GM19397 (cell line): Measurements from ENCODE around the gene MED13.
"Not testable (repeated sequence)": the region's sequence is repeated elsewhere in the genome, so short reads cannot be mapped to it uniquely, and the experiment has no call there.

Experiments
- ATAC-seq: cut with Tn5 transposase; IDR thresholded peaks from one replicate; pipeline ENCODE4 v1.9.1; 2021; ENCODE audit warnings: mild to moderate bottlenecking, moderate library complexity; ENCODE audit not compliant: unreplicated experiment

Gene MED13

DNA sequence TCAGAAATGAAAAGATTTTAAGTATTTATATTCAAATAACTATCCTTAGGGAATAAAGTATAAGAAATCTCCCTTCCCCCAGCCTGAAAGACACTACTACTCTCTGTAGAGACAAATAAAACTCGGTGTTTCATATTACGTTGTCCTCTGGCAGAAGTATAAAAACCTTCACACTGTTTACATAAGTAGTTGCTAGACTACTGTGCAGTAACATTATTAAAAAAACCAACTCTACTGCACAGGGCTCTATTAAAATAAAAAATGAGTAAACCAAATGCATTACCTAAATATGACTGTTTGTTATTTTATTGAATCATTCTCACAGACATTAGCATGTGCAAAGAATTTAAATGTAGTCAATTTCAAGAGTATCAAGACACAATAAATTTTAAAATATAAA, 67.4 kb downstream of the MED13 start:
- no peak for ATAC-seq

DNA sequence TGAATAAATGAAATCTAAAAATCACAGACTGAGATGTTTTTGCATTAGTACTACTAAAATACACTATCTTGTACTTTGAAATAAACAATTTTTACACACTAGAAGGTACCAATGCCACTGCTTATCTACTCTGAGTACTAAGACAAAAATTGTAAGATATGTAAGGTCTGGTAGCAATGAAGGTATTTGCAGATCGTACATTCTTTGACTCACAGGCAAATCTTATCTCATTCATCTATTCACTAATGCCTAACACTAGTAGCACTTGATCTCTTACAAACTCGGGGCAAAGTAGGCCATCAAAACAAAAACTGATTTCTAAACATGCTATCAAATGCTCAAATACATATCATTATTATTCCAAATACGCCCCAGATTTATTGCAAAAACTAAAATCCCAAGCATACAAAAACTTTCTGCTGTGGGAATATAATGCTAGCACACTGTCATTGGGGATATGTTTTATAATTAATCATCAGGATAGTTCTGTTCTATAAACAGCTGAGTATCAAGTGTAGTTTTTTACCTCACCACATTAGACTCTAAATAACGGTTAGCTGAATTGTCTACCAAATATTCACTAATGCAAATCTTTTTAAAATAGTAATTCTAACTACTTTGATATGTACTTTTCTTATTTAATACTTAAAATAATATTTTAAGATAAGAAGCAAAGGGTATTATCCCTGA, 68.0 kb downstream of the MED13 start:
- no peak for ATAC-seq

- no peak for ATAC-seq
These were observed 75.6 kb downstream of the MED13 start for GRCh38 chr17:61989509-61989908.

DNA sequence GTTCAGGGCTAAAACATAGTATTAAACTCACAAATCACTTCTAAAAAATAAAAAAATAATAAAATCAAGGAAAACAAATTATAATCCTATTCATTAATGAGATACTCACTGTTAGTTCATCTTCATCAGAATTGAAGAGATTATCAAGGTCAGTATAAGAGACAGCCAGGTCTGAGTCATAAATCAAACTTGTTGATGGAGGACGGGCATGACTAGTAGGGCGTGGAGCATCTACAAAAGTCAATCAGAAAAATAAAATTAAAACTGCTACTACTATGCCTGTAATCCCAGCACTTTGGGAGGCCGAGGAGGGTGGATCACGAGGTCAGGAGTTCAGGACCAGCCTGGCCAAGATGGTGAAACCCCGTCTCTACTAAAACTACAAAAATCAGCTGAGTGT, 78.2 kb downstream of the MED13 start:
- ATAC-seq: no peak

DNA sequence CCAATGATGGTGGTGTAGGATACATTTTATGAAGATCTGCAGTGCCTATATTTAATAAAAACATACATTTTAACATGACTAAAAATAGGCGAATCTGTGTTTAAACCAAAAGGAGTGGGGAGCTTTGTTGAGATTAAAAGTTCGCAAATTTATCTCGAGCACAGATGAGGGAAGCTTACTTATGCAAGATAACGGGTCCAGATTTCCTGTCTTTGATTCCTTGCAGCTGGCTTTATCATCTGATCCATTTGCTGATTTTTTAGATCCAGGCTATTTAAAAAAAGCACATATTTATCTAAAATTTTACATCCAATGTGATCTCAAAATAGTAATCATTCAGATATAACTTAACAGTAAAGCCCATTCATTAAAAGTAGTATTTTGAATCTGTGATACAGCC, 80.3 kb downstream of the MED13 start:
- no peak for ATAC-seq

- ATAC-seq: no peak
These were observed 83.8 kb downstream of the MED13 start for GRCh38 chr17:61981323-61981722.

DNA sequence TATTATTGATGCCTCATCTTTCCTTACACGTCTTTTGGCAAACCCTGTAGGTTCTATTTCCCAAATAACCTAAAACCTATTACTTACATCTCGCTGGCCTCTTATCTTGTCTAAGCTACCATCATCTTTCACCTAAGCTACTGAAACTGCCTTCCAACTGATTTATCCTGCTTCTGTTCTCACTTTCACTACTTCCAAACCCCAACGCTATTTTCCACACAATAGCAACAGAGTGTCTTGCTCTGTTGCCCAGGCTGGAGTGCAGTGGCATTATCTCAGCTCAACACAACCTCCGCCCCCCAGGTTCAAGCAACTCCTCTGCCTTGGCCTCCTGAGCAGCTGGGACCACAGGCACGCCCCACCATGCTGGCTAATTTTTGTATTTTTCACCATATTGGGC, 84.5 kb downstream of the MED13 start:
- no peak for ATAC-seq

- no peak for ATAC-seq
These were observed 91.0 kb downstream of the MED13 start for GRCh38 chr17:61974115-61974514.

DNA sequence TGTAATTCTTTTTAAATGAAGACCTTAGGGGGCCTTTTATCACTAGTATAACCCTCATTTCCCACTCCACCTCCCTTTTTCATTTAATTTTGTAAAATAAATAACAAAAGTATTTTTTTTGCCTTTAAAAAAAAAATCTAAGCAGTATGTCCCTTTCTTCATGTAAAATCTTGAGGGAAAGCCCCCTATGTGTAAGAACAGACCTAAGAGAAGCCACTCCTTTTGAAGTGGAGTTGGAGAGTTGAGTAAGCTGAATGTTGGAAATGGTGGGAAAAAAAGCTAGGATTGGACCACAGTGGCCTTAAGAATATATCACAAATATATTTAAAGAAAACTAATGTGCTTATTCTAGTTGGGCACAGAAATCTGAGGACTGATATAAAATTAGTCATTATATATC, 92.8 kb downstream of the MED13 start:
- no peak for ATAC-seq

- ATAC-seq: no peak
These were observed 95.0 kb downstream of the MED13 start for GRCh38 chr17:61970030-61970429.

- ATAC-seq: no peak
These were observed 96.3 kb downstream of the MED13 start for GRCh38 chr17:61968757-61969156.

- ATAC-seq: no peak
These were observed 97.3 kb downstream of the MED13 start for GRCh38 chr17:61967729-61968128.

GRCh38 chr17:61966191-61966590, 98.9 kb downstream of the MED13 start:
- ATAC-seq: no peak

DNA sequence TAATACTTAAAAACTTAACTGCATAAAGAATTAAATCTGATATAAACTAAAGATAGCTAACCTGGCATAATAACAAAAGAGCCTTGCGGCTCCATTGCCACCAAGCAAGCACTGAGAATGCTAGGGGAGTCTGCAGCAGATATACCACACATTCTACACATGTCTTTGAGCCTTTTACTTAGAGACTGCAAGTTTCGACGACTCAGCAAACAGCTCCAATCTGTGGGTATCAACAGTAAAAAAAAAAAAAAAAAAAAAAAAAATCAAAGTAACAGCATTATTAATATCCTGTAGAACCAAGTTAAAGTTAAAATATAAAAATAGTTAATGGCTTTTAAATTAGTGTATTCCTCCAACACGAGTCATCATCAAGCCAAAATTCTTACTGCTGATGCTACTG, 109.5 kb downstream of the MED13 start:
- no peak for ATAC-seq

- no peak for ATAC-seq
These were observed 117.6 kb downstream of the MED13 start for GRCh38 chr17:61947367-61948078.

DNA sequence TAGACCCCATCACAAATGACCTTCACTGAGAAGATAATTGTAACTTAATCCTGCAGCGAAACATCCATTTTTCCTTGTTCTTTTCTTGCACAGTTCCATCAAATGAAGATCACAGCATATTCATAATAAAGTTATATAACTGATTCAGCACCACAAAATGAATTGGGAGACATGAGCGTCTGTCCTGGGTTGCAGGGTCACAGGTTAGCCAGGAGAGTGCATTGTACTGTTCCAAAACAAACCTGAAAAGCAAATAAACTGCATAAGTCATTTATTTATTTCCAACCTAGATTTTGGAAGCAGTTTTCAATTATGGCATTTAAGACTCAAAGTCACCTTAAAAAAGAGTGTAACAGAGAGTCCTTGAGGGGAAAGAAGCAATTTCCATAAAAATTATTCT, 118.7 kb downstream of the MED13 start:
- ATAC-seq: no peak

GRCh38 chr17:61943117-61943516, 122.0 kb downstream of the MED13 start:
- ATAC-seq: no peak

DNA sequence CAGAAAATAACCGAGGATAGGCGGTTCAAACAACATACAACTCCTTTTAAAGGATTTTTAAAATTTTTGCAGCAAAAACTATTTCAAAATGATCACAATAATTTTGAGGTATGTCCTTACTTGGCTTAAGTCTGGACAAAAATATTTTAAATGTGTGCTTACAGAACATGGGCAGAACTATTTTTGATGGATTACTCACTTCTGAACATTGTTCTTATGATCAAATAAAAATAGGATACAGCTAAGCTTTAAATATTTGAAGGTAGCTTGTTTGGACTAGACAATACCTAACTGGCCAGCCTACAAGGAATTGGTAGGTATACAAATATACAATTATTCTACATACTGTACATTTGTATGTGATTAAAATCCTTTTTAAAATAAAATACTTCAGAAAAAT, 123.0 kb downstream of the MED13 start:
- ATAC-seq: no peak

DNA sequence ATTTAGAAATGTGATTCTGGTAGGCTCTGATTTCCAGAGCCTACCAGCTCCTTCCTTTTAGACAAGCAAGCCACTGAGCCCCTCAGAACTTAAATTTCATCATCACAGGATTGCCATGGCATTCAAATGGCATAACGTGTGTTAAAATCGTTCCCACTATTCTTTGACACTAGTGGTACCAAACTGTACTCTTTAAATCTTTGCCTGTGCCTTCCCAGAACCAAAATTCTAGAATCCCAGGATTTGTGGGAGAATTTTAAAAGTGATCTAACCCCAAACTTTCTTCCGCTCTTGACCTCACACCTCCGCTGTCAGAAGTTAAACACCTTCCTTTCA, 137.0 kb downstream of the MED13 start:
- ATAC-seq: peak; percentile 13

DNA sequence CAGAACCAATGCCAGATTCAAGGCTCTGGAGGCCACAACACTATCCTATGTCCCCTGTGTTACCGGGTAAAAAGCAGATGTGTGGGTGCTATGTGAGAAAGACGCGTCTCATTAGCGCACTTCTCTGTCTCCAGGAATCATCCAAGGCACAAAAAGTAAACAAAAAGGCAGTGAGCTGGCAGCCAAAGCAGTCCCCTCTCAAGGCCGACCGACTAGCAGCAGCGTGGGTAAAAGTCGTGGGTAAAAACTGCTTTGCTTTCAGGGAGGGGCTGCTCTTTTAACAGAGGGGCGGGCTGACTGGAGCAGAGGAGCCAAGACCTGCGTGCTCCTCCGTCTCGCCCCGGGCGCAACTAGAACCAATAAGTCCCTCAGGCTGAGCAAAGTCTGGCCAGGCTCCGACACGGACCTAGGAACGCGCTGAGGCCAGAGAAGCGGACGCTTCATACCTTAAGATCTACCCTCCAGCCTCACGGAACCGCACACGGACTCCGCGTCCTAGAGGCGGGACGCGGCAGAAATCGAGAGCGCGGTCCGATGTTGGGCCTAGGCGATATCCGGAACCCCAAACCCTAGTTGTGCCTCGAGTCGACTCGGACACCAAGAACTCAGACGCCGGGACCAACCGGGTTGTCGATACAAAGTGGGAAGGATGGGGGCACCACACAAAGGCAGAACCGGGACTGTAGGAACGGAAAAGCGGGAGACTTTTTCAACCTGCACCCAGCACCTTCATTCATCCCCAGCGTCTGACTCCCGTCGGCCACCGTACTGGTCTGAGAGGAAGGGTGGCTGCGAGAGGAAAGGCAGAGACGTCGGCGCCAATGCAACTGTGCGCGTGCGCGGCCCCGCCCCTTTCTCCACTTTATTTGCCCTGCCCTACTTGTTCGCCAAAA, 137.6 kb downstream of the MED13 start, which contains the start of gene INTS2:
Gene INTS2 (minus strand): TSS at position 775 of the 893 bp plus-strand sequence. CDS start 1,338 bp downstream, outside the sequence.
- peak; percentile 79 for ATAC-seq

GRCh38 chr17:61926826-61927207, 138.3 kb downstream of the MED13 start:
- no peak for ATAC-seq

- ATAC-seq: not testable (repeated sequence)
These were observed 149.9 kb downstream of the MED13 start for GRCh38 chr17:61915162-61915561.
